ENCODE measurements around the gene SPAG17. TPM values are rescaled to one million over a fixed set of nuclear protein-coding genes. Genes with fewer than 3 reads are reported as not detected.

Gene SPAG17
- total RNA-seq, 1 donor from 2014 or later: 1.6 TPM

DNA sequence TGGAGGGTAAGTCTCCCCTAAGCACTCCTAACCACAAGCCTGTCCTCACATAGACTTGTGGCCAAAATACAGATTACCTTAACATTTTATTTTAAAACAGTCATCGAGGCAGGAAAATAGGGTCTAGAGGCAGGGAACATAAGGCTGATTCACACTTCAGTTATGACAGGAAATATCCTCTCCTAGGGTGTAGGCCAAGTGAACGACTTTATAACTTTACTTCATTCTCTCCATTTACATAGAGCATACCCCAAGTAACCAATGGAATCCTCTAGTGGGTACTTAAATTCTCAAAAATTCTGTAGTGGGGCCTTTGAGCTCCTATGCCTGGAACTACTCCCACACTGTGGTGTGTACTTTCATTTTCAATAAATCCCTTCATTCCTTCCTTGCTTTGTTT lies 142.5 kb downstream of the SPAG17 start:
- H3K79me2 ChIP-seq (ENCODE audit: low read depth): no peaks in the 10 kb centered on the region
- no peak overlapping the region for H3K9ac ChIP-seq
- H3K9me3 ChIP-seq (ENCODE audit: low read depth): no peaks in the 10 kb centered on the region
- H3K27ac Mint-ChIP-seq: no peak overlapping the region
- no peaks in the 10 kb centered on the region for H4K20me1 ChIP-seq (ENCODE audit: low read depth)
- H3K4me3 Mint-ChIP-seq: no peak overlapping the region
- H3K36me3 Mint-ChIP-seq: no peaks in the 10 kb centered on the region
- no peaks in the 10 kb centered on the region for H3K9me3 Mint-ChIP-seq
- no peak overlapping the region for H3K4me2 ChIP-seq
- H3K27me3 Mint-ChIP-seq (ENCODE audit: insufficient read depth, low read depth): no peaks in the 10 kb centered on the region
- H3K4me1 Mint-ChIP-seq: no peaks in the 10 kb centered on the region
- no peaks in the 10 kb centered on the region for H3K27me3 ChIP-seq
- H3K27ac ChIP-seq: no peak overlapping the region
- H3K36me3 ChIP-seq: no peaks in the 10 kb centered on the region
- DNase-seq (ENCODE audit: low spot score): no peak
- TF ChIP-seq EZH2 (IDR thresholded peaks at IDR 0.05): no peak
- TF ChIP-seq, protein P1, sequence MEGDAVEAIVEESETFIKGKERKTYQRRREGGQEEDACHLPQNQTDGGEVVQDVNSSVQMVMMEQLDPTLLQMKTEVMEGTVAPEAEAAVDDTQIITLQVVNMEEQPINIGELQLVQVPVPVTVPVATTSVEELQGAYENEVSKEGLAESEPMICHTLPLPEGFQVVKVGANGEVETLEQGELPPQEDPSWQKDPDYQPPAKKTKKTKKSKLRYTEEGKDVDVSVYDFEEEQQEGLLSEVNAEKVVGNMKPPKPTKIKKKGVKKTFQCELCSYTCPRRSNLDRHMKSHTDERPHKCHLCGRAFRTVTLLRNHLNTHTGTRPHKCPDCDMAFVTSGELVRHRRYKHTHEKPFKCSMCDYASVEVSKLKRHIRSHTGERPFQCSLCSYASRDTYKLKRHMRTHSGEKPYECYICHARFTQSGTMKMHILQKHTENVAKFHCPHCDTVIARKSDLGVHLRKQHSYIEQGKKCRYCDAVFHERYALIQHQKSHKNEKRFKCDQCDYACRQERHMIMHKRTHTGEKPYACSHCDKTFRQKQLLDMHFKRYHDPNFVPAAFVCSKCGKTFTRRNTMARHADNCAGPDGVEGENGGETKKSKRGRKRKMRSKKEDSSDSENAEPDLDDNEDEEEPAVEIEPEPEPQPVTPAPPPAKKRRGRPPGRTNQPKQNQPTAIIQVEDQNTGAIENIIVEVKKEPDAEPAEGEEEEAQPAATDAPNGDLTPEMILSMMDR (IDR thresholded peaks at IDR 0.05): no peak
- no peak for TF ChIP-seq EZH2phosphoT487 (IDR thresholded peaks at IDR 0.05)
- no peak overlapping the region for H3K4me3 ChIP-seq
- no peaks in the 10 kb centered on the region for H3K4me1 ChIP-seq
- H3F3A ChIP-seq (ENCODE audit: low read depth): no peaks in the 10 kb centered on the region
- H2AFZ ChIP-seq (replicated peaks): no peak overlapping the region

DNA sequence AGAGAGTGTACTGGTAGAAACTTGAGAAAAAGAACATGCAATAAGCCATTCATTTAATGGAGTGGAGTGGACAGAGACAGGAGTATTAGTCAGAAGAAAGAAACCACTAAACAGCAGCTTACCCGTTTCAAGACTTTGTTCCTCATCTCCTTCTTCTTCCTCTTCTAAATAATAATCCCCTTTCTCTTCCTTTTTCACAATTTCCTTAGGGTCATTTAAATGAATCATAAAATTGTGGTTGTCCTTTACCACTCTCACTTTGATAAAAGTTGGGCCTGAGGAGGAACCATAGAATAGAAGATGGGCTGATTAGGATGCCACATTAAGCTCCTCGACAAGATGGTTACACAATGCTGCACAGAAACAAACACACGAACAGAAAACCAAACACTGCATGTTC lies 145.9 kb downstream of the SPAG17 start:
- H4K20me1 ChIP-seq (ENCODE audit: low read depth): no peaks in the 10 kb centered on the region
- H3K4me3 ChIP-seq: no peak overlapping the region
- H3K27ac ChIP-seq: no peak overlapping the region
- TF ChIP-seq EZH2phosphoT487 (IDR thresholded peaks at IDR 0.05): no peak
- no peak for TF ChIP-seq EZH2 (IDR thresholded peaks at IDR 0.05)
- H3K9ac ChIP-seq: no peak overlapping the region
- Mint-ChIP-seq H3K27me3 (ENCODE audit: insufficient read depth, low read depth) (no peaks in the 10 kb centered on the region), H3K27ac (no peak overlapping the region), H3K4me1 (no peaks in the 10 kb centered on the region), H3K4me3 (no peak overlapping the region), H3K9me3 (no peaks in the 10 kb centered on the region), H3K36me3 (no peaks in the 10 kb centered on the region)
- no peak overlapping the region for H3K4me2 ChIP-seq
- H3K36me3 ChIP-seq: no peaks in the 10 kb centered on the region
- no peaks in the 10 kb centered on the region for H3K9me3 ChIP-seq (ENCODE audit: low read depth)
- H3K79me2 ChIP-seq (ENCODE audit: low read depth): no peaks in the 10 kb centered on the region
- H2AFZ ChIP-seq (replicated peaks): no peak overlapping the region
- no peak for DNase-seq (ENCODE audit: low spot score)
- H3F3A ChIP-seq (ENCODE audit: low read depth): no peaks in the 10 kb centered on the region
- H3K27me3 ChIP-seq: no peaks in the 10 kb centered on the region
- H3K4me1 ChIP-seq: no peaks in the 10 kb centered on the region

DNA sequence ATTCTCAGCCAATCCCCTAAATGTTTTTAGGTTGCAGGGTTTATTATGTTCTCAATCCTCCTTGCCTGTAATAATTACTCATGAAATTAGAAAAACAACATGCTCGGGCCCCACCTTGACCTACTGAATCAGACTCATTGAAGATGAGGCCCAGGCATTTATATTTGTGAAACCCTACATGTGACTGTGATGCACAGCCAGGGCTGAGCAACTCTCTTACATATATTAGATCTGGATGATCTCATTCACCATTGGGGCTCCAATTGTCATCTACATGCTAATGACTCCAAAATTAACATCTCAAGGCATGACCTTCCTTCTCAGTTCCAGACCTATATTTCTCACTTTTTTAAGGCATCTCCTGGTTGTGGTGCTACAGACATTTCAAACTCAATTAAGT lies 152.1 kb downstream of the SPAG17 start:
- TF ChIP-seq EZH2 (IDR thresholded peaks at IDR 0.05): no peak
- Mint-ChIP-seq H3K27me3 (ENCODE audit: insufficient read depth, low read depth) (no peaks in the 10 kb centered on the region), H3K27ac (no peak overlapping the region), H3K36me3 (no peaks in the 10 kb centered on the region), H3K4me3 (no peak overlapping the region), H3K9me3 (no peaks in the 10 kb centered on the region), H3K4me1 (no peaks in the 10 kb centered on the region)
- Histone ChIP-seq H3K79me2 (ENCODE audit: low read depth) (no peaks in the 10 kb centered on the region), H3F3A (ENCODE audit: low read depth) (no peaks in the 10 kb centered on the region), H3K27me3 (no peaks in the 10 kb centered on the region), H2AFZ (replicated peaks) (no peak overlapping the region), H3K4me3 (no peak overlapping the region), H3K9me3 (ENCODE audit: low read depth) (no peaks in the 10 kb centered on the region), H3K9ac (no peak overlapping the region), H4K20me1 (ENCODE audit: low read depth) (no peaks in the 10 kb centered on the region), H3K36me3 (no peaks in the 10 kb centered on the region), H3K4me2 (no peak overlapping the region), H3K4me1 (no peaks in the 10 kb centered on the region), H3K27ac (no peak overlapping the region)
- DNase-seq (ENCODE audit: low spot score): no peak

DNA sequence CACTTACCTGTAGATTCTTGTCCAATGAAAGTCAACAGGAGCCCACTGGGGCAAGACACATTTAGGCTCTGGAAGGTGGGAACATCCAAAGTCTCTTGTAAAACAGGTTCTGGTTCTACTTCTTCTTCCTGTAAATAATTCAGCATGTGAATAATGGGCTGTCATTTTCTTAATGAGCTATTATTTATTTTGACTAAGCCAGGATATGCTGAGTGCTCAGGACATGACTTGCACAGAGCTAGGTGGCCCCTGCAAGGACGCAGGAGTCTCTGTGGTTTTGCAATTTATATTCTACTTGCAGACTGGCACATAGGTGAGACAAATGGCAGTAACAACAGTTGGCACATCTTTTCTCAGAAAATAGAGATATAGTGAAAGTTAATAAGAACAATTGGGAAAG lies 156.8 kb downstream of the SPAG17 start:
- no peak for TF ChIP-seq EZH2 (IDR thresholded peaks at IDR 0.05)
- H3K9me3 ChIP-seq (ENCODE audit: low read depth): no peaks in the 10 kb centered on the region

DNA sequence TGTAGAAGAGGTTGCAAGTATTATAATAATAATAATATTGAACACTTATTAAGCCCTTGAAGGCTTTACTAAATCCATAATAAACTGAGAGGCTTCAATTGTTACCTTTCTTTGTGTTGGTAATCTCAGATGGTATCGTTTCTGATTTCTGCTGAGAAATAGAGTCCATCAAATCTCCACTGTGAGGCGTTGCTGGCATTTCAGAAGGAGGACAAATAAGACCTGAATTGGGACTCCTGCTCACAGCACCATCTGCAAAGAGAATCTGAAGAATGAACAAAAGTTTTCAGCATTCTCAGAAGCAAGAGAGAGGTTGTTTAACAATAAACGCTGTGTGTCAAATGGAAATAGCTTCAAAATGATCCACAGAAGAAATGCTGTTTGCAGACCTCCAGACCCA lies 161.8 kb downstream of the SPAG17 start:
- no peak overlapping the region for H3K9ac ChIP-seq
- no peaks in the 10 kb centered on the region for H3K27me3 ChIP-seq
- H3K9me3 ChIP-seq (ENCODE audit: low read depth): no peaks in the 10 kb centered on the region
- H3K4me1 Mint-ChIP-seq: no peaks in the 10 kb centered on the region
- H3K79me2 ChIP-seq (ENCODE audit: low read depth): no peaks in the 10 kb centered on the region
- no peak overlapping the region for H3K27ac ChIP-seq
- H3K4me2 ChIP-seq: no peak overlapping the region
- H3K36me3 Mint-ChIP-seq: no peaks in the 10 kb centered on the region
- no peak for DNase-seq (ENCODE audit: low spot score)
- no peaks in the 10 kb centered on the region for H3F3A ChIP-seq (ENCODE audit: low read depth)
- H3K36me3 ChIP-seq: no peaks in the 10 kb centered on the region
- no peak overlapping the region for H3K4me3 ChIP-seq
- H2AFZ ChIP-seq (replicated peaks): peak overlapping the region; percentile 29
- H3K4me1 ChIP-seq: no peaks in the 10 kb centered on the region
- H3K4me3 Mint-ChIP-seq: no peak overlapping the region
- H3K27me3 Mint-ChIP-seq (ENCODE audit: insufficient read depth, low read depth): no peaks in the 10 kb centered on the region
- H4K20me1 ChIP-seq (ENCODE audit: low read depth): no peaks in the 10 kb centered on the region
- H3K27ac Mint-ChIP-seq: no peak overlapping the region
- H3K9me3 Mint-ChIP-seq: no peaks in the 10 kb centered on the region
- TF ChIP-seq EZH2 (IDR thresholded peaks at IDR 0.05) (no peak), EZH2phosphoT487 (IDR thresholded peaks at IDR 0.05) (no peak)
- TF ChIP-seq, protein P1 (IDR thresholded peaks at IDR 0.05): no peak

More for the DNA sequence above, 156.8 kb downstream of the SPAG17 start:
- Histone ChIP-seq H3K27ac (no peak overlapping the region), H3K4me3 (no peak overlapping the region), H3K79me2 (ENCODE audit: low read depth) (no peaks in the 10 kb centered on the region), H4K20me1 (ENCODE audit: low read depth) (no peaks in the 10 kb centered on the region), H3F3A (ENCODE audit: low read depth) (no peaks in the 10 kb centered on the region), H3K9ac (no peak overlapping the region), H2AFZ (replicated peaks) (no peak overlapping the region), H3K27me3 (no peaks in the 10 kb centered on the region), H3K4me2 (no peak overlapping the region), H3K36me3 (no peaks in the 10 kb centered on the region), H3K4me1 (no peaks in the 10 kb centered on the region)
- Mint-ChIP-seq H3K36me3 (no peaks in the 10 kb centered on the region), H3K4me3 (no peak overlapping the region), H3K27me3 (ENCODE audit: insufficient read depth, low read depth) (no peaks in the 10 kb centered on the region), H3K9me3 (no peaks in the 10 kb centered on the region), H3K27ac (no peak overlapping the region), H3K4me1 (no peaks in the 10 kb centered on the region)
- no peak for DNase-seq (ENCODE audit: low spot score)
